Neural crest cell (in vitro differentiated cells): ENCODE data around the gene LRRK1. TPM values are rescaled to one million over a fixed set of nuclear protein-coding genes. Genes with fewer than 3 reads are reported as not detected.

Experiments
- DNase-seq: peaks from one replicate; pipeline ENCODE4 v3.0.0; 2021; ENCODE audit warnings: low read depth, mixed read lengths, low spot score
- H3K27ac Mint-ChIP-seq: one replicate; pipeline ENCODE4 v1.8.0; 2021; ENCODE audit warnings: mild to moderate bottlenecking, mixed read lengths; ENCODE audit not compliant: unreplicated experiment
- H3K27me3 Mint-ChIP-seq: 2 replicates; pipeline ENCODE4 v1.8.0; 2021; ENCODE audit warnings: low read depth, mild to moderate bottlenecking, mixed read lengths
- H3K36me3 Mint-ChIP-seq: 2 replicates; pipeline ENCODE4 v1.8.0; 2021; ENCODE audit warnings: low read depth, mild to moderate bottlenecking, mixed read lengths
- H3K4me1 Mint-ChIP-seq: 2 replicates; pipeline ENCODE4 v1.8.0; 2021; ENCODE audit warnings: mixed read lengths
- H3K4me3 Mint-ChIP-seq: one replicate; pipeline ENCODE4 v1.8.0; 2021; ENCODE audit warnings: mild to moderate bottlenecking, mixed read lengths
- H3K9me3 Mint-ChIP-seq: 2 replicates; pipeline ENCODE4 v1.8.0; 2021; ENCODE audit warnings: mixed read lengths
- total RNA-seq: library from RNA; stranded (reverse); gene quantifications from 2 replicates; pipeline ENCODE4 v1.2.1, GENCODE V29; 2021
- TF ChIP-seq, protein P1 (sequence below): fragments of 200-600 bp; sonication (generic); conservative IDR thresholded peaks from 2 replicates; pipeline ENCODE4 v1.5.0; 2021; ENCODE audit warnings: antibody characterized with exemption, mild to moderate bottlenecking

LRRK1 gene
- total RNA-seq, 1 donor from 2014 or later = 1.7 TPM

- H3K4me3 Mint-ChIP-seq = no peak overlapping the region
Observed at GRCh38 chr15:101104141-101104540, 185.0 kb downstream of the LRRK1 start.

DNA sequence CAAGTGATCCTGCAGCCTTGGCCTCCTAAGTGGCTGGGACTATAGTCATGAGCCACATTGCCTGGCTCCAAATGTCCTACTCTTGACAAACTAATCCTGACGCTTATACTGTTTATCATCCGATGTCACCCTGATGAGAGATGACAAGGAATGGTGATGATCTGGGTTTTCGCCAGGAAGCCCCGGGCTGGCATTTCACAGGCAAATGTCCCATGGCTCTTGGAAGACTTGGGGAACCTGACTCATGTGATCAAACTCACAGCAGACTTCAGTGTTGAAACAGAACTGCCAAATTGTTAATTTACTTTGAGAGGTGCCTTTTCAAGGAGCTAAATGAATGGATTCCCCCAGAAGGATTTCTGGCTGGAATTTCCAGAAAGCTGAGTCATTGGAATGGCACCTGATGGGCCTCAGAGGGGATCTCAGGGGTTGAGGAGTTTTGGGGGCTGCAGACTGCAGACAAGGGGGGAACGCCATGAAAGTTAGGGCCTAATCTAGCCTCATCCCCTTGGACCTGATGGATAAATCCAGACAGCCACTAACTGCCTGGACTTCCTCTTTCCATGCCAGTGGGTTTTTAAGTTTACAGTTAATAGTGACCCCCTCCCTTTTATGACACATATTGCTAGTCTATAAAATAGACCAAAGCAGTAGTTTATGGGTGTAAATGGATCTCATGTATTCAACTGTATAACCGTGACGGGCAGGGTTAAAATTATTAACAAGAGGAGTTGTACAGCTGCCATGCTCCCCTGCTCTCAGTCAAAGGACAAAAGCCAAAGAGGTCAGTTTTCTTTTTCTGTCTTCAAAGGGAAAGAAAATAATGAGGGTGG is 186.1 kb downstream of the LRRK1 start:
- Mint-ChIP-seq H3K4me3 (peak overlapping the region; percentile 42), H3K9me3 (peaks cover 3% of the 10 kb centered on the region), H3K27me3 (peaks cover 5% of the 10 kb centered on the region), H3K27ac (peak overlapping the region; percentile 81), H3K36me3 (peaks cover 2% of the 10 kb centered on the region), H3K4me1 (peaks cover 54% of the 10 kb centered on the region)
- TF ChIP-seq, protein P1, sequence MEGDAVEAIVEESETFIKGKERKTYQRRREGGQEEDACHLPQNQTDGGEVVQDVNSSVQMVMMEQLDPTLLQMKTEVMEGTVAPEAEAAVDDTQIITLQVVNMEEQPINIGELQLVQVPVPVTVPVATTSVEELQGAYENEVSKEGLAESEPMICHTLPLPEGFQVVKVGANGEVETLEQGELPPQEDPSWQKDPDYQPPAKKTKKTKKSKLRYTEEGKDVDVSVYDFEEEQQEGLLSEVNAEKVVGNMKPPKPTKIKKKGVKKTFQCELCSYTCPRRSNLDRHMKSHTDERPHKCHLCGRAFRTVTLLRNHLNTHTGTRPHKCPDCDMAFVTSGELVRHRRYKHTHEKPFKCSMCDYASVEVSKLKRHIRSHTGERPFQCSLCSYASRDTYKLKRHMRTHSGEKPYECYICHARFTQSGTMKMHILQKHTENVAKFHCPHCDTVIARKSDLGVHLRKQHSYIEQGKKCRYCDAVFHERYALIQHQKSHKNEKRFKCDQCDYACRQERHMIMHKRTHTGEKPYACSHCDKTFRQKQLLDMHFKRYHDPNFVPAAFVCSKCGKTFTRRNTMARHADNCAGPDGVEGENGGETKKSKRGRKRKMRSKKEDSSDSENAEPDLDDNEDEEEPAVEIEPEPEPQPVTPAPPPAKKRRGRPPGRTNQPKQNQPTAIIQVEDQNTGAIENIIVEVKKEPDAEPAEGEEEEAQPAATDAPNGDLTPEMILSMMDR = no peak
- DNase-seq = no peak

More at GRCh38 chr15:101104141-101104540, 185.0 kb downstream of the LRRK1 start:
- TF ChIP-seq, protein P1 = no peak
- peaks cover 54% of the 10 kb centered on the region for H3K4me1 Mint-ChIP-seq
- H3K27me3 Mint-ChIP-seq = peaks cover 5% of the 10 kb centered on the region
- H3K27ac Mint-ChIP-seq = peak overlapping the region; percentile 87
- no peak for DNase-seq
- H3K9me3 Mint-ChIP-seq = peaks cover 3% of the 10 kb centered on the region
- peaks cover 2% of the 10 kb centered on the region for H3K36me3 Mint-ChIP-seq

DNA sequence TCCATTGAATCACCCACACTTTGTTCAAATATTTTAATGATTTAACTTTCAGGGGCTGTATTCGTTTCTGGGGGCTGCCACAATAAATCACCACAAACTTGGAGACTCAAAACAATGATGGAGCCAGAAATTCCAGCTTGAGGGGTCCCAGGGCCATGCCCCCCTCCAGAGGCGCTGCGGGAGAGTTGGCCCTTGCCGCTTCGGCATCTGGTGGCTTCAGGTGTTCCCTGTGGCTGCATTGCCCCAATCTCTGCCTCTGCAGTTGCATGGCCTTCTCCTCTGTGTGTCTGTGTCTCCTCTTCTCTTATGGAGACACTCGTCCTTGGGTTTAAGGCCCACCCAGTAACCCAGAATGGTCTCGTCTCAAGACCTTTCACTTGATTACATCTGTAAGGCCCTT is 187.9 kb downstream of the LRRK1 start:
- no peaks in the 10 kb centered on the region for H3K9me3 Mint-ChIP-seq
- TF ChIP-seq, protein P1 = no peak
- no peak overlapping the region for H3K4me3 Mint-ChIP-seq
- H3K27me3 Mint-ChIP-seq = peaks cover 5% of the 10 kb centered on the region
- peaks cover 2% of the 10 kb centered on the region for H3K36me3 Mint-ChIP-seq
- H3K27ac Mint-ChIP-seq = no peak overlapping the region
- no peak for DNase-seq
- peaks cover 54% of the 10 kb centered on the region for H3K4me1 Mint-ChIP-seq

GRCh38 chr15:101107625-101108460 is 188.7 kb downstream of the LRRK1 start:
- Mint-ChIP-seq H3K36me3 (peaks cover 2% of the 10 kb centered on the region), H3K9me3 (no peaks in the 10 kb centered on the region), H3K27ac (no peak overlapping the region), H3K4me3 (peak overlapping the region; percentile 44), H3K4me1 (peaks cover 59% of the 10 kb centered on the region), H3K27me3 (peaks cover 5% of the 10 kb centered on the region)
- DNase-seq = no peak
- TF ChIP-seq, protein P1 = no peak

GRCh38 chr15:101108461-101108775 is 189.3 kb downstream of the LRRK1 start:
- Mint-ChIP-seq H3K9me3 (no peaks in the 10 kb centered on the region), H3K36me3 (peaks cover 2% of the 10 kb centered on the region)
- TF ChIP-seq, protein P1 = no peak

More at GRCh38 chr15:101108461-101108775, 189.3 kb downstream of the LRRK1 start:
- DNase-seq = no peak
- H3K4me1 Mint-ChIP-seq = peaks cover 57% of the 10 kb centered on the region
- H3K27ac Mint-ChIP-seq = no peak overlapping the region
- H3K4me3 Mint-ChIP-seq = peak overlapping the region; percentile 44
- peaks cover 3% of the 10 kb centered on the region for H3K27me3 Mint-ChIP-seq
